ENCODE results near the gene TMEM141.
"Not testable (repeated sequence)": the region's sequence is repeated elsewhere in the genome, so short reads cannot be mapped to it uniquely, and the experiment has no call there.

The TMEM141 gene

GRCh38 chr9:136786451-136786850, 4.7 kb upstream of the TMEM141 start:
- H3K4me3 ChIP-seq (ENCODE audit: insufficient read depth, low read depth, low read length), result no peak overlapping the region
- H3K4me1 ChIP-seq (ENCODE audit: control insufficient read depth, insufficient read depth, low read length), result peaks cover 8% of the 10 kb centered on the region
- H3K27ac ChIP-seq (ENCODE audit: insufficient read depth, low read depth, low read length, poor library complexity, severe bottlenecking), result no peak overlapping the region
- no peaks in the 10 kb centered on the region for H3K36me3 ChIP-seq (ENCODE audit: control insufficient read depth, insufficient read depth, low read length)
- H3K27me3 ChIP-seq (ENCODE audit: control insufficient read depth, insufficient read depth, low read length, poor library complexity, severe bottlenecking), result no peaks in the 10 kb centered on the region
- WGBS, 2 experiments, result 80 to 83% methylated on average over 10 of the region's 10 CpGs
- H3K9me3 ChIP-seq (ENCODE audit: control insufficient read depth, low read length), result no peaks in the 10 kb centered on the region

GRCh38 chr9:136786983-136787382, 4.2 kb upstream of the TMEM141 start:
- H3K4me3 ChIP-seq (ENCODE audit: insufficient read depth, low read depth, low read length); H3K36me3 ChIP-seq (ENCODE audit: control insufficient read depth, insufficient read depth, low read length); H3K9me3 ChIP-seq (ENCODE audit: control insufficient read depth, low read length); H3K27me3 ChIP-seq (ENCODE audit: control insufficient read depth, insufficient read depth, low read length, poor library complexity, severe bottlenecking); H3K27ac ChIP-seq (ENCODE audit: insufficient read depth, low read depth, low read length, poor library complexity, severe bottlenecking); H3K4me1 ChIP-seq (ENCODE audit: control insufficient read depth, insufficient read depth, low read length): not testable (repeated sequence)
- 56 to 70% methylated on average over 4 of the region's 4 CpGs for WGBS, 2 experiments

GRCh38 chr9:136787690-136788400, 3.3 kb upstream of the TMEM141 start:
- peaks cover 8% of the 10 kb centered on the region for H3K4me1 ChIP-seq (ENCODE audit: control insufficient read depth, insufficient read depth, low read length)
- H3K36me3 ChIP-seq (ENCODE audit: control insufficient read depth, insufficient read depth, low read length), result no peaks in the 10 kb centered on the region
- H3K9me3 ChIP-seq (ENCODE audit: control insufficient read depth, low read length), result no peaks in the 10 kb centered on the region
- no peak overlapping the region for H3K27ac ChIP-seq (ENCODE audit: insufficient read depth, low read depth, low read length, poor library complexity, severe bottlenecking)
- no peaks in the 10 kb centered on the region for H3K27me3 ChIP-seq (ENCODE audit: control insufficient read depth, insufficient read depth, low read length, poor library complexity, severe bottlenecking)
- H3K4me3 ChIP-seq (ENCODE audit: insufficient read depth, low read depth, low read length), result no peak overlapping the region
- 36 to 40% methylated on average over 21 of the region's 21 CpGs for WGBS, 2 experiments

GRCh38 chr9:136788644-136789522, 2.3 kb upstream of the TMEM141 start:
- H3K4me3 ChIP-seq (ENCODE audit: insufficient read depth, low read depth, low read length); H3K9me3 ChIP-seq (ENCODE audit: control insufficient read depth, low read length); H3K36me3 ChIP-seq (ENCODE audit: control insufficient read depth, insufficient read depth, low read length); H3K27me3 ChIP-seq (ENCODE audit: control insufficient read depth, insufficient read depth, low read length, poor library complexity, severe bottlenecking): not testable (repeated sequence)
- WGBS, 2 experiments, result 85 to 88% methylated on average over 25 to 26 of the region's 27 CpGs
- Histone ChIP-seq H3K4me1 (ENCODE audit: control insufficient read depth, insufficient read depth, low read length) (peaks cover 12% of the 10 kb centered on the region), H3K27ac (ENCODE audit: insufficient read depth, low read depth, low read length, poor library complexity, severe bottlenecking) (peak overlapping the region; percentile 50)

GRCh38 chr9:136789523-136789937, 1.6 kb upstream of the TMEM141 start:
- Histone ChIP-seq H3K27ac (ENCODE audit: insufficient read depth, low read depth, low read length, poor library complexity, severe bottlenecking) (peak overlapping the region; percentile 50), H3K36me3 (ENCODE audit: control insufficient read depth, insufficient read depth, low read length) (no peaks in the 10 kb centered on the region)
- 76 to 77% methylated on average over 3 of the region's 3 CpGs for whole genome bisulfite sequencing, 2 experiments

GRCh38 chr9:136791516-136792276, 552 bp downstream of the TMEM141 start:
- no peaks in the 10 kb centered on the region for H3K9me3 ChIP-seq (ENCODE audit: control insufficient read depth, low read length)
- H3K4me3 ChIP-seq (ENCODE audit: insufficient read depth, low read depth, low read length), result peak overlapping the region; percentile 75
- no peaks in the 10 kb centered on the region for H3K36me3 ChIP-seq (ENCODE audit: control insufficient read depth, insufficient read depth, low read length)
- 17 to 18% methylated on average over 29 of the region's 29 CpGs for WGBS, 2 experiments
- H3K4me1 ChIP-seq (ENCODE audit: control insufficient read depth, insufficient read depth, low read length), result peaks cover 22% of the 10 kb centered on the region
- no peaks in the 10 kb centered on the region for H3K27me3 ChIP-seq (ENCODE audit: control insufficient read depth, insufficient read depth, low read length, poor library complexity, severe bottlenecking)
- H3K27ac ChIP-seq (ENCODE audit: insufficient read depth, low read depth, low read length, poor library complexity, severe bottlenecking), result no peak overlapping the region

More at GRCh38 chr9:136789523-136789937, 1.6 kb upstream of the TMEM141 start:
- Histone ChIP-seq H3K9me3 (ENCODE audit: control insufficient read depth, low read length) (no peaks in the 10 kb centered on the region), H3K4me1 (ENCODE audit: control insufficient read depth, insufficient read depth, low read length) (peaks cover 12% of the 10 kb centered on the region), H3K4me3 (ENCODE audit: insufficient read depth, low read depth, low read length) (no peak overlapping the region), H3K27me3 (ENCODE audit: control insufficient read depth, insufficient read depth, low read length, poor library complexity, severe bottlenecking) (no peaks in the 10 kb centered on the region)

- Histone ChIP-seq H3K27ac (ENCODE audit: insufficient read depth, low read depth, low read length, poor library complexity, severe bottlenecking) (no peak overlapping the region), H3K4me1 (ENCODE audit: control insufficient read depth, insufficient read depth, low read length) (peaks cover 28% of the 10 kb centered on the region)
- 94 to 95% methylated on average over 15 of the region's 15 CpGs for WGBS, 2 experiments
These were observed 1.4 kb downstream of the TMEM141 start for GRCh38 chr9:136792321-136793085.

GRCh38 chr9:136793086-136793946, 2.2 kb downstream of the TMEM141 start:
- no peak overlapping the region for H3K27ac ChIP-seq (ENCODE audit: insufficient read depth, low read depth, low read length, poor library complexity, severe bottlenecking)
- 91% methylated on average over 16 to 17 of the region's 17 CpGs for WGBS, 2 experiments
- no peak overlapping the region for H3K4me3 ChIP-seq (ENCODE audit: insufficient read depth, low read depth, low read length)
- peaks cover under 1% of the 10 kb centered on the region for H3K27me3 ChIP-seq (ENCODE audit: control insufficient read depth, insufficient read depth, low read length, poor library complexity, severe bottlenecking)
- H3K9me3 ChIP-seq (ENCODE audit: control insufficient read depth, low read length), result no peaks in the 10 kb centered on the region
- no peaks in the 10 kb centered on the region for H3K36me3 ChIP-seq (ENCODE audit: control insufficient read depth, insufficient read depth, low read length)
- peaks cover 28% of the 10 kb centered on the region for H3K4me1 ChIP-seq (ENCODE audit: control insufficient read depth, insufficient read depth, low read length)

More at GRCh38 chr9:136792321-136793085, 1.4 kb downstream of the TMEM141 start:
- H3K9me3 ChIP-seq (ENCODE audit: control insufficient read depth, low read length), result no peaks in the 10 kb centered on the region
- no peaks in the 10 kb centered on the region for H3K27me3 ChIP-seq (ENCODE audit: control insufficient read depth, insufficient read depth, low read length, poor library complexity, severe bottlenecking)
- no peaks in the 10 kb centered on the region for H3K36me3 ChIP-seq (ENCODE audit: control insufficient read depth, insufficient read depth, low read length)
- H3K4me3 ChIP-seq (ENCODE audit: insufficient read depth, low read depth, low read length), result no peak overlapping the region
